Thymus (tissue), 14 donors: ENCODE data around the gene OR12D3. TPM values are rescaled to one million over a fixed set of nuclear protein-coding genes. Genes with fewer than 3 reads are reported as not detected.
A peak's percentile ranks its signal among the peaks of the same experiment; 100 is the strongest.

ENCODE experiments used
- DNase-seq, 9 donors: peaks; one replicate each; pipeline ENCODE4 v3.0.0-alpha.2; 2013; ENCODE audit warnings: low spot score in 9 of 9, low read depth in 6 of 9, missing footprints in 1 of 9
- H3K27ac ChIP-seq, 2 donors: one replicate each; pipeline ENCODE4 v1.5.1; 2013; ENCODE audit warnings: control low read depth in 1 of 2, low read depth in 1 of 2, low read length in 1 of 2, mild to moderate bottlenecking in 1 of 2, moderate library complexity in 1 of 2
- H3K27me3 ChIP-seq, 2 donors: one replicate each; pipeline ENCODE4 v1.5.1; 2013; ENCODE audit warnings: low read length in 1 of 2; ENCODE audit not compliant: control insufficient read depth in 2 of 2, insufficient read depth in 1 of 2
- H3K36me3 ChIP-seq, 2 donors: one replicate each; pipeline ENCODE4 v1.5.1; 2013; ENCODE audit warnings: low read length in 1 of 2, mild to moderate bottlenecking in 1 of 2, moderate library complexity in 1 of 2; ENCODE audit not compliant: control insufficient read depth in 2 of 2, insufficient read depth in 2 of 2
- H3K4me1 ChIP-seq, 2 donors: one replicate each; pipeline ENCODE4 v1.5.1; 2013; ENCODE audit warnings: low read length in 2 of 2; ENCODE audit not compliant: control insufficient read depth in 2 of 2, insufficient read depth in 2 of 2
- H3K4me3 ChIP-seq, 2 donors: one replicate each; pipeline ENCODE4 v1.5.1; 2013; ENCODE audit warnings: low read length in 2 of 2, control low read depth in 1 of 2, mild to moderate bottlenecking in 1 of 2
- H3K9me3 ChIP-seq, 2 donors: one replicate each; pipeline ENCODE4 v1.5.1; 2013; ENCODE audit warnings: low read length in 1 of 2, mild to moderate bottlenecking in 1 of 2; ENCODE audit not compliant: control insufficient read depth in 2 of 2, insufficient read depth in 1 of 2
- WGBS: extraction: QIAGEN DNeasy Blood & Tissue Kit; methylation state at CpG from one replicate; pipeline ENCODE4 v1.1.7; 2013; 5-methylcytosine and 5-hydroxymethylcytosine counted together
- long read RNA-seq, 10 donors: transcript quantifications; one replicate each; lab custom pipeline, GENCODE V29; 2026
- polyA plus RNA-seq: library from polyadenylated mRNA; stranded (reverse); fragments of 200-250 nt; gene quantifications from one replicate; pipeline ENCODE4 v1.2.3, GENCODE V29; 2013
- total RNA-seq: library from RNA; stranded (reverse); fragments of 120-200 nt; gene quantifications from one replicate; pipeline ENCODE4 v1.2.4, GENCODE V29; 2013
- donor health status: healthy.

OR12D3 gene, protein sequence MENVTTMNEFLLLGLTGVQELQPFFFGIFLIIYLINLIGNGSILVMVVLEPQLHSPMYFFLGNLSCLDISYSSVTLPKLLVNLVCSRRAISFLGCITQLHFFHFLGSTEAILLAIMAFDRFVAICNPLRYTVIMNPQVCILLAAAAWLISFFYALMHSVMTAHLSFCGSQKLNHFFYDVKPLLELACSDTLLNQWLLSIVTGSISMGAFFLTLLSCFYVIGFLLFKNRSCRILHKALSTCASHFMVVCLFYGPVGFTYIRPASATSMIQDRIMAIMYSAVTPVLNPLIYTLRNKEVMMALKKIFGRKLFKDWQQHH
- total RNA-seq = not detected
- not detected for polyA plus RNA-seq
- long read RNA-seq, donor 1 = 0 reads
- long read RNA-seq, donor 2 = 0 reads
- long read RNA-seq, donor 3 = 0 reads
- long read RNA-seq, donor 4 = 0 reads
- long read RNA-seq, donor 5 = 0 reads
- long read RNA-seq, donor 6 = 0 reads
- long read RNA-seq, donor 7 = 0 reads
- long read RNA-seq, donor 8 = 0 reads
- long read RNA-seq, donor 9 = 0 reads
- long read RNA-seq, donor 10 = 0 reads

DNA sequence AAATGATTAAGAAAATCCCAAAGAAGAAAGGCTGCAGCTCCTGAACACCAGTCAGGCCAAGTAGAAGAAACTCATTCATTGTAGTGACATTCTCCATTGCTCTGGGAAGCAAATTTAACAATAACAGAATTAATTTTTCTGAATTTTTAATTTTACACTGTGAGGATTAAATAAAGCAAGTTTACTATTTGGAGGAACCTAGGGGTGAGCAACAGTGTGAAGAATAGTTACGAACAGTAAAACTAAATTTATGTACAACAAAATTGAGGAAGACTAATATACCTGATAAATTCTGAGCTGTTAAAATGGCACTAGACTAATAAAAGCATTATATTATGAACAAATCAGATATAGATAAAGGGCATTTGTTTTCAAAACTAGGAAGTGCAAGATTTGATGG, at the start of gene OR12D3:
Gene OR12D3, minus strand, starts transcription at position 101 of the 400 bp plus-strand sequence. Its CDS starts 4 bp downstream, at position 97.
- Histone ChIP-seq H3K27me3 (no peaks in the 10 kb centered on the region), H3K27ac (no peak within 1 kb of the TSS), H3K9me3 (no peaks in the 10 kb centered on the region), H3K36me3 (no peaks in the 10 kb centered on the region), H3K4me1 (no peaks in the 10 kb centered on the region), H3K4me3 (no peak within 1 kb of the TSS)
- no peak for DNase-seq
- WGBS = 99% methylated on average over 1 of the region's 1 CpG

DNA sequence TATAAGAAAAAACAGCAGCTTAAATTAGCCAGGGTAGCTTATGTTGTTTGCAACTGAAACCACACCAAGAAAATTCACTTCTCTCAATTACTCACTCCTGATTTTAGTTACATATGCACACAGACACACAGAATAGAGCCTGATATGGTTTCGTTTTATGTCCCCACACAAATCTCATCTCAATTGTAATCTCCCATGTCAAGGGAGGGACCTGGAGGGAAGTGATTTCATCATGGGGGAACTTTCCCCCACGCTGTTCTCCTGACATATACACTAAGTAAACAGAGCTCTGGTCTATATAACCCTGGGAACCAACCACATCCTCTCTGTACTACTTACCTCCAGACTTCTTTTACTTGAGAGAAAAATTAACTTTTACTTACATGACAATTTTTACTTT, 49.5 kb upstream of the OR12D3 start:
- Histone ChIP-seq H3K27me3 (no peaks in the 10 kb centered on the region), H3K9me3 (no peaks in the 10 kb centered on the region), H3K36me3 (no peaks in the 10 kb centered on the region), H3K4me1 (no peaks in the 10 kb centered on the region), H3K27ac (no peak overlapping the region), H3K4me3 (no peak overlapping the region)
- DNase-seq = no peak
- WGBS = 16% methylated on average over 2 of the region's 2 CpGs

DNA sequence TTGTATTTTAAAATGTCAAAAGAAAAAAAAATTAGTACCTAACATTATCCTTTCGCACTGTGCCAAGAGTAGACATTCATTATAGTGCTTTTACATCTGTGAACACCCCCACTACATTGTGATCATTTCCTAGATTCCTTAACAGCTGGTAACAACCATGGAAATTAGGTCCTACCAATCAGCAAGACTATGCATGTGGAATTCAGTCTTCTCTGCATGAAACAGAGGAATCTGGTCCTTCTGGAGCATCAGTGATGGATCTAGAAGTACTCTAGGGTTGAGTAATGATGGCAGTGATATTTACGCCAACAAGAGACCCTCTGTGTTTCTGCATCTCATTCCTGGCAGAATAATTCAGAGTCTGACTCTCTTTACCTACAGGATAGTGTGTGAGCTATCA, 49.1 kb upstream of the OR12D3 start:
- DNase-seq = no peak
- WGBS = 97% methylated on average over 2 of the region's 2 CpGs
- H3K36me3 ChIP-seq = no peaks in the 10 kb centered on the region

DNA sequence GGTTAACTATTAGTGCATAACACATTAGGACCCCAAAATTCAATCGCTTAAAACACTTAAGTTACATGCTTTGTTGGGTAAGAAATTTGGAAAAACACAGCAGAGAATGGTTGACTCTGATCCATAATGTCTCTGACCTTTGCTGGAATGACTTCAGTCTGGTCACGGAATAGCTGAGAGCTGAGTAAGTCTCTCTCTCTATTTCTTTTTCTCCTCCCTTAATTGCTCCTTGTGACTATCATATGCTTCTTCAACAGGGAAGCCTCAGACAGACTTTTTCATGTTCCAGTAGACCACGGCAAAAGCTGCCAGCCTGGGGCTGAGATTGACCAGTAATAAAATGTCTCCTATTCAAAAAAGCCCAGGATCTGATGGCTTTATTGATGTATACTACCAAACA, 44.4 kb upstream of the OR12D3 start:
- Histone ChIP-seq H3K9me3 (no peaks in the 10 kb centered on the region), H3K4me1 (no peaks in the 10 kb centered on the region), H3K27ac (no peak overlapping the region), H3K27me3 (no peaks in the 10 kb centered on the region), H3K4me3 (no peak overlapping the region), H3K36me3 (no peaks in the 10 kb centered on the region)
- no peak for DNase-seq
- WGBS = 92% methylated on average over 3 of the region's 3 CpGs

More for the DNA sequence above, 49.1 kb upstream of the OR12D3 start:
- Histone ChIP-seq H3K27me3 (no peaks in the 10 kb centered on the region), H3K4me1 (no peaks in the 10 kb centered on the region), H3K9me3 (no peaks in the 10 kb centered on the region), H3K4me3 (no peak overlapping the region), H3K27ac (no peak overlapping the region)

DNA sequence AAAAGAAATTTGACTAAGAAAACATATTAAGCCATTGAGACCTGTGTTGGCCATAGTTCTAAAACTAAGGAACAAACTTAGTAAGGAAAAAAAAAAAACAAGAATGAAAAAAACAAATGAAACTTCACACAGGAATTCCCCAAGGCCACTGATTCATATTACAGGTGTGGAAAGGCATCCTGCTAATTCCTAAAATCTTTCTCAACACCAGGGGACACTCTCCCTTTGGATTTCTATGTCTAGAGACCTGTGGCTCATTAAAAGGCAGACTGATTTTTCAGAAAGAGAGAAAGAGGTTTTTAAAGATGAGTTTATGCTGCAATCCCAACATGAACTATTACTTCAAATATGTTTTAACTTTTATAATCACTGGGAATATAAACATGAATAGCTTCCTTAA, 39.5 kb upstream of the OR12D3 start, which contains the start of gene OR12D1:
Gene OR12D1, plus strand, starts transcription at position 341 of the 400 bp plus-strand sequence.
- peak within 1 kb of the TSS in 1 of 2 donors; percentile 46 for H3K27ac ChIP-seq
- peak in 1 of 9 donors; percentile 2 for DNase-seq
- H3K4me1 ChIP-seq = no peaks in the 10 kb centered on the region
- no peaks in the 10 kb centered on the region for H3K36me3 ChIP-seq
- no peaks in the 10 kb centered on the region for H3K27me3 ChIP-seq
- H3K9me3 ChIP-seq = peaks cover 0 to 6% of the 10 kb centered on the region in 2 donors
- no peak within 1 kb of the TSS for H3K4me3 ChIP-seq

DNA sequence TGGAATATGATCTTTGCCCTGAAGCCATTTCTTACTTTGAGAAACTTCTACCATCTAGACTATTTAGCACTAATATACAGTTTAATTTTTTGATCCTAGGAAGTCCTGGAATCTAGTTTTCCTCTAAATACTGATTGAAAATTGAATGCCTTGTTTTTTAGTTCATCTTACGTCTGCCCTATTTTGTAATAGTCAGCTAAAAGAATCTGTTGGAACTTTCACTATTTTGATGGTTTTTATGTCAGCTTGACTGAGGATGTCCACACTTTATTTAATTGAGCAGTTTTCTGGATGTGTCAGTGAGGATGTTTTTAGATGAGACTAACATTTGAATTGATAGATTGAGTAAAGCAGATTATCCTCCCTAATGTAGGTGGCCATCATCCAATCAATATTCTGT, 28.7 kb upstream of the OR12D3 start:
- no peak overlapping the region for H3K4me3 ChIP-seq
- H3K9me3 ChIP-seq = no peaks in the 10 kb centered on the region
- DNase-seq = no peak
- H3K4me1 ChIP-seq = no peaks in the 10 kb centered on the region
- no peak overlapping the region for H3K27ac ChIP-seq
- 48% methylated on average over 1 of the region's 1 CpG for WGBS
- H3K36me3 ChIP-seq = no peaks in the 10 kb centered on the region
- no peaks in the 10 kb centered on the region for H3K27me3 ChIP-seq

DNA sequence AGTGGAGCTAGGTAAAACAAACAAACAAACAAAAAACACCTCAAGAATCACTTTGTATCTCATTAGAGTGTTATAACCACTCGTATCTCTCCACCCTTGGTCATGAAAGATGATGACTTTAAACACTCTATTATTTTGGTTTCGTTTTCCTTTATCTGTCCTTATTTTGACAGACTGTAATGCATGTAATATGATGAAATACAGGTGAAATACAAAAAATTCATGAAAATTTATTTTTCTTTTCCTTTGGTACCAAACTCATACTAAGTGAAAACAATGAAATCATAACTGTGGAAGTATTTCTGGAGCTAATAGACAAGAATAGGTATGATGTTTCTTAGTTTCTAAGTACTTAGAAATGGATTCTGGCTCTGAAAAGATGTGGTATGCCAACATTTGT, 24.4 kb upstream of the OR12D3 start:
- Histone ChIP-seq H3K9me3 (no peaks in the 10 kb centered on the region), H3K36me3 (no peaks in the 10 kb centered on the region), H3K27me3 (no peaks in the 10 kb centered on the region), H3K4me3 (no peak overlapping the region), H3K4me1 (no peaks in the 10 kb centered on the region), H3K27ac (no peak overlapping the region)
- DNase-seq = no peak
- WGBS = 70% methylated on average over 2 of the region's 2 CpGs

DNA sequence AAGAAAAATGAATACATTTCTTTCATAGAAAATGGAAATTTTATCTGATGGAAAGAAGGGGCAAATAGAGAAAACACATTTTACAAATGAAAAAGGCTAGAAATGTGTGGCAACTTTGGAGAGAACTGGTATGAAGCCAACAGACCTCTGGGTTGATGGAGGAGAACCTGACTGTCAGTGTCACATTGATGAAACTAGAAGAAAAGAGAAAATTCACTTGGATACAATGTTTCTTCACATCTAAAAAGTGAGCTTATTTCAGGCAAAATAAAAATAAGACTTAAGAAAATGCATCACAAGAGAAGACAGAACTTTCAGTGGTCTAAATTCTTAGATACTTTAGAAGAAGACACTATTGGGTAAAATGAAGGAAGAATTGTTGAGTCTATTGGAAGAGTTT, 20.2 kb upstream of the OR12D3 start, which contains the start of gene OR12D2:
Gene OR12D2, plus strand, starts transcription at position 301 of the 400 bp plus-strand sequence. CDS start 1,069 bp downstream, outside the sequence.
- no peaks in the 10 kb centered on the region for H3K9me3 ChIP-seq

DNA sequence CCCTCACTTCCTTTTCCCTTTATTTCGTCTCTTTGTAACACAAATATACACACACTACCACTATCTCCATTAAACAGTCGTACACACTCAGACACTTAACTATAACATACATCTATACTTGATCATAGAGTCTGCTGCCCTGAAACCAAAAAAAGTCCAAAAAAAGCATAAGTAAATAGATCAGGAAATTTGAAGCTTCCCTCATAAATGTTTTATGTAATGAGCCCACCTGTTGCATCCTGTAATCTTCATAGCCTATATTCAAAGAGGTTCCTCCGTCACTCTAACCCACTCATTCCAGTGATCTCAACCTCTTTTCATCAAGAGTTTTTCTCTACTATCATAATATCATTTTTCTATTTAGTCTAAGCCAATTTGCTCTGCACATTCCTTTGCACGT, 13.4 kb upstream of the OR12D3 start:
- no peak overlapping the region for H3K27ac ChIP-seq
- 81% methylated on average over 4 of the region's 4 CpGs for WGBS
- no peaks in the 10 kb centered on the region for H3K36me3 ChIP-seq
- no peaks in the 10 kb centered on the region for H3K4me1 ChIP-seq
- no peaks in the 10 kb centered on the region for H3K9me3 ChIP-seq
- no peak overlapping the region for H3K4me3 ChIP-seq
- no peak for DNase-seq
- H3K27me3 ChIP-seq = no peaks in the 10 kb centered on the region

More for the DNA sequence above, 20.2 kb upstream of the OR12D3 start, which contains the start of gene OR12D2:
- no peak within 1 kb of the TSS for H3K27ac ChIP-seq
- no peaks in the 10 kb centered on the region for H3K36me3 ChIP-seq
- H3K4me3 ChIP-seq = no peak within 1 kb of the TSS
- no peaks in the 10 kb centered on the region for H3K27me3 ChIP-seq
- H3K4me1 ChIP-seq = no peaks in the 10 kb centered on the region
- DNase-seq = no peak
